Lung (tissue), 12 donors: Measurements from ENCODE around the gene COL4A2. TPM values are rescaled to one million over a fixed set of nuclear protein-coding genes. Genes with fewer than 3 reads are reported as not detected.

Source experiments
- ATAC-seq: fragments of 200-7000 bp; cut with Tn5 transposase; one replicate; pipeline ENCODE4 v1.9.1; 2020; ENCODE audit warnings: moderate number of reproducible peaks; ENCODE audit not compliant: insufficient read depth, low FRiP score
- DNase-seq, 3 donors: peaks; one replicate each; pipeline ENCODE4 v3.0.0-alpha.2; 2013 to 2017
- H3K27ac ChIP-seq, 2 donors: one replicate each; pipeline ENCODE4 v1.5.1; 2013; ENCODE audit warnings: mild to moderate bottlenecking in 2 of 2, moderate library complexity in 2 of 2, control low read depth in 1 of 2, inconsistent platforms in 1 of 2, low read depth in 1 of 2, low read length in 1 of 2
- H3K27me3 ChIP-seq, 3 donors: one replicate each; pipeline ENCODE4 v1.5.1; 2013; ENCODE audit warnings: low read length in 2 of 3; ENCODE audit not compliant: control insufficient read depth in 3 of 3, insufficient read depth in 3 of 3
- H3K36me3 ChIP-seq, 4 donors: one replicate each; pipeline ENCODE4 v1.5.1; 2013; ENCODE audit warnings: low read length in 4 of 4, mild to moderate bottlenecking in 1 of 4, moderate library complexity in 1 of 4; ENCODE audit not compliant: control insufficient read depth in 4 of 4, insufficient read depth in 4 of 4
- H3K4me1 ChIP-seq, 5 donors: one replicate each; pipeline ENCODE4 v1.5.1; 2013; ENCODE audit warnings: low read length in 5 of 5, mild to moderate bottlenecking in 2 of 5, moderate library complexity in 1 of 5; ENCODE audit not compliant: control insufficient read depth in 5 of 5, insufficient read depth in 5 of 5
- H3K4me3 ChIP-seq: one replicate; pipeline ENCODE4 v1.5.1; 2013; ENCODE audit warnings: mild to moderate bottlenecking, control low read depth, moderate library complexity
- H3K9ac ChIP-seq, 2 donors: one replicate each; pipeline ENCODE4 v1.5.1; 2013; ENCODE audit warnings: low read length in 2 of 2, control low read depth in 1 of 2; ENCODE audit not compliant: insufficient read depth in 1 of 2
- H3K9me3 ChIP-seq, 4 donors: one replicate each; pipeline ENCODE4 v1.5.1; 2013; ENCODE audit warnings: low read length in 3 of 4, mild to moderate bottlenecking in 1 of 4, moderate library complexity in 1 of 4; ENCODE audit not compliant: control insufficient read depth in 4 of 4, insufficient read depth in 3 of 4
- WGBS, 2 donors: extraction: QIAGEN DNeasy Blood & Tissue Kit; methylation state at CpG; one replicate each; pipeline ENCODE4 v1.1.7; 2013; 5-methylcytosine and 5-hydroxymethylcytosine counted together
- polyA plus RNA-seq, 2 donors: library from polyadenylated mRNA; stranded (reverse); fragments of 200-250 nt; gene quantifications; one replicate each; pipeline ENCODE4 v1.2.1, GENCODE V29; 2013
- total RNA-seq, 2 donors: library from RNA; depleted of rRNA in 1 of 2; stranded (reverse); fragments of >200 nt in 1 of 2; gene quantifications; one replicate each; pipeline ENCODE4 v1.2.1, GENCODE V29; 2014 to 2021
- TF ChIP-seq, protein P1 (sequence below): IDR thresholded peaks from 2 replicates; pipeline ENCODE4 v1.5.1; 2012; ENCODE audit warnings: mild to moderate bottlenecking; ENCODE audit errors: control extremely low read depth, extremely low read depth
- donor health status: control.
- donor health status: control.
- donor health status: Bipolar disorder and iron deficiency.
- donor health status: healthy.
- donor health status: DM: yes; HTN: yes; CAD: no.

Gene COL4A2
- total and polyA plus RNA-seq, 4 donors, result 169 to 627 (median 339) TPM

DNA sequence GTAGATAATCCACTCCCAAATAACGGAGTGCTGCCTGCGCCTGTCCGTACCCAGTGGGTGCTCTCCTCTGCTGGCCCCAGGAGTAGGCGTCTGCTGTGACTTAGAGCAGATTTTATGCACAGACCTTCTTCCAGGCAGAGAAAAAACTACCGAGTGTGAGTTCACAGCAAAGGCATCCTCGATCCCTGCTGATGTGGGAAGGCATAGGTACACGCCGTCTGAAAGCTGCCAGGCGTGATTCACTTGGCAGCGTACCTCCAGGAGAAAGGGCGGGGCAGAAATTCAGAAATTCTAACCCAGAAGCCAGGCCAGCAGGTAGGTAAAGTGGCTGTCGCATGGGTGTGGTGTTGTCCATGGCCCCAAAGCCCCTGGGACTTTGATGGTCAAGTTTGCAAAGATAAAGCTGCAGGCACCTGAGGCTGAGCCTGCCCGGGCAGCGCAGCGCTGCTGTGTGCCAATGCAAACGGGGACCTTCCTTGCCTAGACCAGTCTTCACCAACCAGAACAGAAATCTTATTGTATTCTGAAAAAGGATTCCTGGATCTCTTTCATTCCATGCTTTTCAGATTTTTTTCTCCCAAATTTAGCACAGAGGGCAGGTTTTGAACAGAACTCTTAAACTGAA is 36.3 kb downstream of the COL4A2 start:
- H3K27me3 ChIP-seq, result no peaks in the 10 kb centered on the region
- no peaks in the 10 kb centered on the region for H3K36me3 ChIP-seq
- H3K9ac ChIP-seq, result no peak overlapping the region
- TF ChIP-seq, protein P1, sequence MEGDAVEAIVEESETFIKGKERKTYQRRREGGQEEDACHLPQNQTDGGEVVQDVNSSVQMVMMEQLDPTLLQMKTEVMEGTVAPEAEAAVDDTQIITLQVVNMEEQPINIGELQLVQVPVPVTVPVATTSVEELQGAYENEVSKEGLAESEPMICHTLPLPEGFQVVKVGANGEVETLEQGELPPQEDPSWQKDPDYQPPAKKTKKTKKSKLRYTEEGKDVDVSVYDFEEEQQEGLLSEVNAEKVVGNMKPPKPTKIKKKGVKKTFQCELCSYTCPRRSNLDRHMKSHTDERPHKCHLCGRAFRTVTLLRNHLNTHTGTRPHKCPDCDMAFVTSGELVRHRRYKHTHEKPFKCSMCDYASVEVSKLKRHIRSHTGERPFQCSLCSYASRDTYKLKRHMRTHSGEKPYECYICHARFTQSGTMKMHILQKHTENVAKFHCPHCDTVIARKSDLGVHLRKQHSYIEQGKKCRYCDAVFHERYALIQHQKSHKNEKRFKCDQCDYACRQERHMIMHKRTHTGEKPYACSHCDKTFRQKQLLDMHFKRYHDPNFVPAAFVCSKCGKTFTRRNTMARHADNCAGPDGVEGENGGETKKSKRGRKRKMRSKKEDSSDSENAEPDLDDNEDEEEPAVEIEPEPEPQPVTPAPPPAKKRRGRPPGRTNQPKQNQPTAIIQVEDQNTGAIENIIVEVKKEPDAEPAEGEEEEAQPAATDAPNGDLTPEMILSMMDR, result no peak
- peaks cover 21 to 39% (median 27%) of the 10 kb centered on the region in 5 donors for H3K4me1 ChIP-seq
- WGBS, 2 donors, result 77 to 83% methylated on average over 16 of the region's 16 CpGs
- ATAC-seq (no peak), DNase-seq (no peak)
- H3K9me3 ChIP-seq, result no peaks in the 10 kb centered on the region
- H3K27ac ChIP-seq, result peak overlapping the region; percentile 3 to 43
- no peak overlapping the region for H3K4me3 ChIP-seq

DNA sequence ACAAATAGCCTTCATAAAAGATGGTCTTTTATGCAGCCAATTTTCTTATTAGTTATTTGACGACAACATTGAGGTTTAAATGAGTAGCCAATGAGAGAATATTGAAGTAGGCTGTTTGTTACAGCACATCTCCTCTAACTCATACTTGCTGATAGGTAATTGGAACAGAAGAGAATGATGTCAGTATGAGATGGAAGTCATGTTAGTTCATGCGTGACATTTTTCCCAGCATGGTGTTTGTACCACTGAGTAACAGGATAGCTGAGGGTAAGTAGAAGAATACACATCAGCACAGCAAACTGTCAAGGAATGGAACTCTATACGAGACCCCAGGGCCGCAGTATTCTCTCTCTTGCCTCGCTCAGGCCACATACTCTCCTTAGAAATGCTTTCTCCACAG is 37.2 kb downstream of the COL4A2 start:
- DNase-seq (no peak), ATAC-seq (no peak)
- TF ChIP-seq, protein P1, result no peak
- Histone ChIP-seq H3K27ac (no peak overlapping the region), H3K36me3 (no peaks in the 10 kb centered on the region), H3K4me3 (no peak overlapping the region), H3K4me1 (peaks cover 13 to 38% (median 21%) of the 10 kb centered on the region in 5 donors), H3K9ac (no peak overlapping the region), H3K27me3 (no peaks in the 10 kb centered on the region), H3K9me3 (no peaks in the 10 kb centered on the region)
- WGBS, 2 donors, result 91 to 94% methylated on average over 5 of the region's 5 CpGs

DNA sequence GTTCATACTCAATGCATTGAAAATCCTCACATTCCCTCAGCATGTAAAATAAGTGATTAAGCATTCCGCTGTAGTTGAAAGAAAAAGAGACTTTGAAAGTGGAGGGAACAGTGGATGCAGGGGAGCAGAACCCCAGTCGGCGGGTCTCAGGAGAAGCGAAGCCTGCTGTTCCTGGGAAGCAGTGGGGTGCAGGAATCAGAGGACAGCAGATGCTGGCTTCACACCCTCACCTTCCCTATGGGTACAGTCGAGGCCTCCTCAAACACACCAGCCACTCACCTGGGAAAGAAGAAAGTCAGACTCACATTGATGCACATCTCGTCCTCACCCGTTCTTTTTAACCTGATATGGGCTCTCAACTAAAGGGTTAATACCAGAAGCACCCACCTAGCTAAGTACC is 38.2 kb downstream of the COL4A2 start:
- no peak for DNase-seq
- no peaks in the 10 kb centered on the region for H3K9me3 ChIP-seq
- no peak overlapping the region for H3K9ac ChIP-seq
- peaks cover 12 to 33% (median 19%) of the 10 kb centered on the region in 5 donors for H3K4me1 ChIP-seq
- H3K4me3 ChIP-seq, result no peak overlapping the region
- H3K27ac ChIP-seq, result no peak overlapping the region
- no peak for ATAC-seq
- no peaks in the 10 kb centered on the region for H3K27me3 ChIP-seq
- H3K36me3 ChIP-seq, result no peaks in the 10 kb centered on the region
- TF ChIP-seq, protein P1, result no peak
- WGBS, 2 donors, result 90 to 95% methylated on average over 7 of the region's 7 CpGs

DNA sequence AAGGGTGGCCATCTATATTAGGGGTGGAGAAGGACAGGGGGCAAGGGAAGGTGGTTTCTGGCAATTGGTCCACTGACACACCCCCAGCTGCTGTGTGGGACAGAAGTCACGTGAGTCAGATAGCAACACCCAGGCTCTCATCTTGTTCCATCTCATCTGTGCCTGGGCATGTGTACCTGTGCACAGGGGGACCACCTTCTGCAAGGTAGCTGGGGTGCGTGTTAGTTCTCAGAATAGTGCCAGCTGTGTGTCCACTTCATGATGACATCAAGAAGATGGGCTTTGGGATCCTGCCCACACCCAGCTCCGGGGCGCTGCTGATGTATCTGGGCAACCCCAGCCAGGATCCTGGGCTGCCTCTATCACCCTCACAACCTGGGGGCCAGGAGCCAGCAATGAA is 38.6 kb downstream of the COL4A2 start:
- H3K27me3 ChIP-seq, result no peaks in the 10 kb centered on the region
- no peaks in the 10 kb centered on the region for H3K36me3 ChIP-seq
- DNase-seq (no peak), ATAC-seq (no peak)
- H3K9ac ChIP-seq, result no peak overlapping the region
- no peaks in the 10 kb centered on the region for H3K9me3 ChIP-seq
- 90 to 92% methylated on average over 4 of the region's 4 CpGs for WGBS, 2 donors
- no peak overlapping the region for H3K27ac ChIP-seq
- H3K4me1 ChIP-seq, result peaks cover 8 to 31% (median 21%) of the 10 kb centered on the region in 5 donors
- TF ChIP-seq, protein P1, result no peak
- no peak overlapping the region for H3K4me3 ChIP-seq
